ENCODE data around the gene ZNF354B.

DNA sequence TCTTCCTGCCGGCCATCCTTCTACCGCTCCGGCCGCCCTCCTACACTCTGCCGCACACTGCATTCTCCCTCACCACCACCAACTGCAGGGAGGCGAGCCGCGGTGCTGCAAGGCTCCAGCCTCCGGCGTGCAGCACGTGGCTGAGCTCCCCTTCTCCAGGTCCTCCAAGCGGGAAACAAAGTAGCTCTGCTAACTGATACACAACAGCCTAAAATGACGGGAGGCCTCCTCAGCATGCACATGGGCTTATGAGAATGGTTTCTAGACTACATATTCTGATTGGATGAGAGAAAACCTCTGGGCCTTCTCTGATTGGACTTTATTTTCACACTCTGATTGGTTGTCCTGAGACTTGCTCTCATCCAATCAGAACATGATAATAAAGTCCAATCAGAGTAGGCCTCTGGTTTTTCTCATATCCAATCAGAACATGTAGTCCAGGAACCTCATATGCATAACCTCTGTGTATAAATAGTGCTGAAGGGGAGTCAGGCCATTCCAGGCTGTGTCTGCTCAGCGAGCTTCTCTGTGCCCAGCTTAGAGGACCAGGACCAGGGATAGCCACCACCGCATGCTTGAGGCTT, 27.0 kb upstream of the ZNF354B start:
- no peak for TF ChIP-seq POLR2A (IDR thresholded peaks at IDR 0.05; ENCODE audit: low read length)
- no peak for TF ChIP-seq GATA1 (IDR thresholded peaks at IDR 0.05; ENCODE audit: low read depth, low read length)

Data from erythroblast (primary cell).